Measurements from ENCODE around the gene SERPINA10. TPM values are rescaled to one million over a fixed set of nuclear protein-coding genes. Genes with fewer than 3 reads are reported as not detected.

SERPINA10 gene
- total and polyA plus RNA-seq, 2 donors (not counting 3 experiments of a cell fraction or from before 2014, with no cell fraction given): not detected

DNA sequence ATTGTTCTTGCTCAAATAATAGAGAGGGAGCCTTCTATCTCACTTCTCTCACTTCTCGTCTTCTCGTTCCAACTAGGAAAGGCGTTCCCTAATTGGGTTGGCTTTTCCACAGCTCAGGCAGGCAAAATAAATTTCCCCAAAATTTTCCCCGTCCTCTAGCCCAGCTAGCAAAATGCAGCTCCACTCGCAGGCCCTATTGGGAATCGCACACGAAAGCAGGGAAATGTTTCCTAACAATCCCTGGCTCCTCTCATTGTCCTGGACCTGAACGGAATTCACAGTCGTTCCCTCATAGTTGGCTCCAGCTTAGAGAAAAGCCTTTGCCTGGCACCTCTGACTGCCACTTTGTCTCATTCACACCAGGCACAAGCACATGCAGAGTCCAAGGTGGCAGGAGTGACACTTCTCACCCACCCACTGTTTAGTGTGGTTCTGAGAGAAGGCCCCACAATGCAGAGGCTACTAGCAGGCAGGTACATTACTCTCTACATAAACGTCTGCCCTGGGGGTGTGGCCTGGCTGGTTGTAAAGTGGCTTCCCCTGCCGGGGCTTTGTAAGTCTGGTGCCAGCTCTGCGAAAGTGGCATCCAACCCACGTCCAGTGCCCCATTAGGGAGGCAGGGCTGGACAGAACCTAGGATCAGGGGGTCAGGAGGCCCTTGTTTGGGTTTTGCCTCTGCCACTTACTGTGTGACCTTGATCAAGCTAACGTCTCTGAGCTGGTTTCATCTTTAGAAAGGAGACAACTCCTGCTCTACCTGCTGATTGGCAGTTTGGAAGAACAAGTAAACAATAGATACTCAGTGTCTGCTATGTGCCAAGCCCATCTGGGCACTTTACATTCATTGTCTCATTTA, 4.2 kb downstream of the SERPINA10 start:
- POLR2A ChIA-PET: no interaction called here
- Histone ChIP-seq H3K27ac (ENCODE audit: insufficient read depth, low read depth, low read length) (no peak overlapping the region), H3K9me1 (replicated peaks; ENCODE audit: control insufficient read depth, extremely low read depth, insufficient read depth, low read length) (no peaks in the 10 kb centered on the region), H2AFZ (ENCODE audit: low read depth, low read length) (no peak overlapping the region), H3K79me2 (ENCODE audit: control insufficient read depth, insufficient read depth, low read length) (no peaks in the 10 kb centered on the region), H3K4me3 (replicated peaks in 1 of 3; ENCODE audit: insufficient read depth in 1 of 3, low read depth in 1 of 3, low read length in 3 of 3) (no peak overlapping the region), H3K4me1 (ENCODE audit: control insufficient read depth, extremely low read depth, insufficient read depth, low read length) (no peaks in the 10 kb centered on the region), H3K9ac (replicated peaks; ENCODE audit: extremely low read depth, insufficient read depth, low read length) (no peak overlapping the region), H3K9me3 (replicated peaks; ENCODE audit: control insufficient read depth, insufficient read depth, low read length) (no peaks in the 10 kb centered on the region), H3K4me2 (ENCODE audit: insufficient read depth, low read length) (no peak overlapping the region), H4K20me1 (replicated peaks; ENCODE audit: control insufficient read depth, extremely low read depth, insufficient read depth, low read length) (no peaks in the 10 kb centered on the region), H3K36me3 (ENCODE audit: control insufficient read depth in 2 of 2, extremely low read depth in 1 of 2, insufficient read depth in 2 of 2, low read length in 2 of 2) (no peaks in the 10 kb centered on the region), H3K27me3 (ENCODE audit: control insufficient read depth in 2 of 2, insufficient read depth in 2 of 2, low read length in 2 of 2) (no peaks in the 10 kb centered on the region)
- intact Hi-C loops (cut with micrococcal nuclease) (no loop called here), dilution Hi-C loops (cut with MboI; ENCODE audit: extremely low pct_ligation_motif_present, low sequenced_read_pairs) (no loop called here)
- TF ChIP-seq POLR2A (IDR thresholded peaks at IDR 0.05; ENCODE audit: low read depth, low read length) (no peak), JUN (IDR thresholded peaks at IDR 0.05; ENCODE audit: borderline replicate concordance, insufficient read depth, insufficient read length, low read depth) (no peak), GATA2 (IDR thresholded peaks at IDR 0.05; ENCODE audit: insufficient read depth, insufficient read length, low read depth, low read length) (no peak), FOS (IDR thresholded peaks at IDR 0.05; ENCODE audit: borderline replicate concordance, insufficient read depth, low read length) (no peak), EZH2 (IDR thresholded peaks at IDR 0.05; ENCODE audit: borderline replicate concordance, low read depth, low read length, severe bottlenecking) (no peak), POLR2AphosphoS5 (IDR thresholded peaks at IDR 0.05; ENCODE audit: insufficient read depth, low read depth, low read length) (no peak), MYC (IDR thresholded peaks at IDR 0.05; ENCODE audit: low read depth, low read length) (no peak)
- TF ChIP-seq, protein P1, sequence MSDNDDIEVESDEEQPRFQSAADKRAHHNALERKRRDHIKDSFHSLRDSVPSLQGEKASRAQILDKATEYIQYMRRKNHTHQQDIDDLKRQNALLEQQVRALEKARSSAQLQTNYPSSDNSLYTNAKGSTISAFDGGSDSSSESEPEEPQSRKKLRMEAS (IDR thresholded peaks at IDR 0.05; ENCODE audit: insufficient read depth, insufficient read length): no peak
- TF ChIP-seq, protein P2, sequence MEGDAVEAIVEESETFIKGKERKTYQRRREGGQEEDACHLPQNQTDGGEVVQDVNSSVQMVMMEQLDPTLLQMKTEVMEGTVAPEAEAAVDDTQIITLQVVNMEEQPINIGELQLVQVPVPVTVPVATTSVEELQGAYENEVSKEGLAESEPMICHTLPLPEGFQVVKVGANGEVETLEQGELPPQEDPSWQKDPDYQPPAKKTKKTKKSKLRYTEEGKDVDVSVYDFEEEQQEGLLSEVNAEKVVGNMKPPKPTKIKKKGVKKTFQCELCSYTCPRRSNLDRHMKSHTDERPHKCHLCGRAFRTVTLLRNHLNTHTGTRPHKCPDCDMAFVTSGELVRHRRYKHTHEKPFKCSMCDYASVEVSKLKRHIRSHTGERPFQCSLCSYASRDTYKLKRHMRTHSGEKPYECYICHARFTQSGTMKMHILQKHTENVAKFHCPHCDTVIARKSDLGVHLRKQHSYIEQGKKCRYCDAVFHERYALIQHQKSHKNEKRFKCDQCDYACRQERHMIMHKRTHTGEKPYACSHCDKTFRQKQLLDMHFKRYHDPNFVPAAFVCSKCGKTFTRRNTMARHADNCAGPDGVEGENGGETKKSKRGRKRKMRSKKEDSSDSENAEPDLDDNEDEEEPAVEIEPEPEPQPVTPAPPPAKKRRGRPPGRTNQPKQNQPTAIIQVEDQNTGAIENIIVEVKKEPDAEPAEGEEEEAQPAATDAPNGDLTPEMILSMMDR (IDR thresholded peaks at IDR 0.05; ENCODE audit: extremely low read depth in 1 of 2, insufficient read depth in 1 of 2, low read depth in 1 of 2, low read length in 2 of 2): no peak
- FAIRE-seq (no peak), DNase-seq (ENCODE audit: low read depth, low spot score) (no peak)
- CTCF ChIA-PET: no interaction called here
- no TSS peak for BruUV-seq (replicated peaks)

Data from endothelial cell of umbilical vein (primary cell).